SK-N-MC (cell line): ENCODE measurements around the gene CCDC57.

Experiments used
- DNase-seq: peaks from one replicate; pipeline ENCODE4 v3.0.0-alpha.2; 2011; ENCODE audit warnings: low read depth, low spot score
- H3K27ac ChIP-seq: fragments of 200-600 bp; sonication (generic); 2 replicates; pipeline ENCODE4 v1.5.1; 2016; ENCODE audit warnings: mixed run types
- H3K36me3 ChIP-seq: fragments of 200-600 bp; sonication (generic); 2 replicates; pipeline ENCODE4 v1.6.1; 2017; ENCODE audit warnings: antibody characterized with exemption, low read length, mixed read lengths; ENCODE audit not compliant: insufficient read depth
- H3K4me3 ChIP-seq: fragments of 200-600 bp; sonication (generic); 2 replicates; pipeline ENCODE4 v1.5.1; 2016
- H3K9ac ChIP-seq: fragments of 200-600 bp; sonication (generic); 2 replicates; pipeline ENCODE4 v1.8.0; 2017; ENCODE audit warnings: mixed run types, mixed read lengths; ENCODE audit not compliant: insufficient read length
- H3K9me3 ChIP-seq: fragments of 200-600 bp; sonication (generic); 2 replicates; pipeline ENCODE4 v1.6.1; 2017; ENCODE audit warnings: low read depth, mild to moderate bottlenecking, antibody characterized with exemption, low read length, moderate library complexity, mixed read lengths
- EZH2 ChIP-seq: fragments of 200-600 bp; sonication (generic); IDR thresholded peaks from one replicate; pipeline ENCODE4 v1.6.1; 2017; ENCODE audit warnings: antibody characterized with exemption
- FOXP2 ChIP-seq: optimal IDR thresholded peaks from 2 replicates; pipeline ENCODE3; 2011; ENCODE audit warnings: mild to moderate bottlenecking, moderate library complexity; ENCODE audit not compliant: insufficient read depth; ENCODE audit errors: extremely low read length, control extremely low read depth
- POLR2AphosphoS5 ChIP-seq: IDR thresholded peaks from 2 replicates; pipeline ENCODE4 v1.6.1; 2012; ENCODE audit warnings: mild to moderate bottlenecking, low read depth, low read length, borderline replicate concordance

Gene CCDC57

DNA sequence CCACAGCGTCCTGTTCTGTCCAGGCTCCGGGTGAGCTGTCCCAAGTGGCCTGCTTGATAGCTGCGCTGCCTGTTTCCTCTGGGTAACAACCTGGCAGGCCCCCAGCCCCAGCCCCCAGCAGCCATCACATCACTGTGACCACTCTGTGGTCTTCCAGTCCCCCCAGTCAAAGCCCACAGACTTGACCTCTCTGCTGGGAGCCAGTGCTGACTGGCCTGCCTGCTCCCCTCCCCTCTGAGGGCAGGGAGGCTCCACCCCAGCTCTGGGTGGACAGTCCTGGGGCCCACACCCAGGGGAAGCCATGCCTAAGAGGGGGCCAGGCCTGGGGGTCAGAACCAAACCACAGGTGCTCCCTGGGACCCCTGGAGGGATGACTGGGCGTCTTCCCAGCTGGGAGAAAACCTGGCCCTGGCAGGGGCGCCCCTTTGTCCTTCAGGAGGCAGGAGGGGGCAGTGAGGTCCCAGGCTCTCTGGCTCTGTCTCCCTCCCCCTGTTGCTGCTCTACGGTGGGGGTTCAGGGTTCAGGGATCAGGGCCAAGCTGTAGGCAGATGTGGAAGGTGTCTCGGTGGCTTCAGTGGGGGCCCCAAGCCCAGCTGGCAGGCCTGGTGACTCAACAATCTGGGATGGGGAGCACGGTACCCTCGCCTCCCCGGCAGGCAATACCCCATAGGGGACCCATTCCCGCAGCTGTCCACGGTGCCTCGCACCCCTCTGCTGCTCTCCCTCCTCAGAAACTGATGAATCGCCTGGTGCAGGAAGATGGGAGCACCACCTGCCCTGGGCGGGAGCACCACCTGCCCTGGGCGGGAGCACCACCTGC, 14.4 kb upstream of the CCDC57 start:
- H3K4me3 ChIP-seq, result no peak overlapping the region
- no peak for TF ChIP-seq EZH2
- no peak for TF ChIP-seq POLR2AphosphoS5
- TF ChIP-seq FOXP2, result no peak
- no peak for DNase-seq
- H3K9ac ChIP-seq, result no peak overlapping the region
- H3K9me3 ChIP-seq, result no peaks in the 10 kb centered on the region
- no peaks in the 10 kb centered on the region for H3K36me3 ChIP-seq
- H3K27ac ChIP-seq, result no peak overlapping the region

DNA sequence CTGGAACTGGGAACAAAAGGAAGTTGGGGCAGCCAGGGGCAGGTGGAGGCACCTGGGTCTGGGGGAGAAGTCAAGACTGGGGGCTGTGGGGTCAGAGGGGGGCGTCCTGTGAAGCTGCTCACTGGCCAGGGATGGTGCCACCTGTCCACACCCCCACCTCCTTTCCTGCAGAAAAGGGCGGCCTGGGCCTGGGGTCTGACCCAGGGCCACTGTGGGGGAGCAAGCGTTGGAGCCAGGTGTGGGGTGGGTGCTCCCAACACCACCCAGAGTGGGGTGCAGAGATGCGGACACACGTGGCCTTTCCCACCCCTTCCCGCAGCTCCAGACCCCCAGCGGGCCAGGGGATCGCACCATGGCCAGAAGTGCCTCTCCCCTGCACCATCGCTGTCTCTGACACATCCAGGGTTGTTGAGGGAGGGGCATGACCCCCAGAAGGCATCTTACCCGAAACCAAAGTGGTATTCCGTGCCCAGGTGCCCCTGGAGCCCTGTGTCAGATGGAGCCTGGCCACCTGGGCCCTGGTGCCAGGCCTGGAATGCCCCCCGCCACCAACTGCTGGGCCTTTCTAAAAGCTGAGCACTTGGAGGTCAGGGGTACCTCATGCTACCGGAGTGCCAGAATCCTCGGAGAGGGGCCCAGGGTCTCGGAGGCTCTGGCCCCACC, 13.6 kb upstream of the CCDC57 start:
- no peaks in the 10 kb centered on the region for H3K9me3 ChIP-seq

DNA sequence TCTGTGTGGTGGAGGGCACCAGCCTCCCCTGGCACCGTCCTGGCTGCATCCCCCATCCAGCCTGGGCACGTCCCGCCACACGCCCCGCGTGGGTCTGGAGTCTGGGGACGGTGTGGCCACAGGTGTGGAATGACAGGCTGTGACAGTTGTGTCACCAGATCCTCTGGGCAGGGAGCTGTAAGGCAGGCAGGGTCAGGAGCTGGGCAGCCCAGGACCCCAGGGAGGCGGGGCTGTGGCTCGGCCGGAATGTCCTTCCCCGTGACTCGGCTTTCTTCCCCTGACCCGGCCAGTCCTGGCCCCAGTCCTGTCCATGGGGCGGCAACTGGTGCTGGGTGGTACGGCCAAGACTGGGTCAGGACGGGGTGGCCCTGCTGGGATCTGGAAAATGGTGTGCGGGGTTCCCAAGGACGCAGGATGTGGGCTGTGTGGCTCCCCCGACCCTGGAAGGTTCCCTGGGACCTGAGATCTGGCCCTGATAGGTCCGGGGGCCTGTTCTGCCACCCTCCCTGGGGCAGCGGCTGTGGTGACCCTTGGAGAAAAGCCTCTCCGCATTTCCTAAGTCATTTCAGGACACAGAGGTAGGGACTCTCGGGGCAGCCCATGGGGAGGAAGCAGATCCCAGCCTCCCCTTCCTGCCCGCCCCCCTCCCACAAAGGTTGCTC, 12.9 kb upstream of the CCDC57 start:
- Histone ChIP-seq H3K36me3 (no peaks in the 10 kb centered on the region), H3K9me3 (no peaks in the 10 kb centered on the region), H3K27ac (no peak overlapping the region), H3K4me3 (no peak overlapping the region), H3K9ac (no peak overlapping the region)
- no peak for DNase-seq
- TF ChIP-seq POLR2AphosphoS5 (no peak), FOXP2 (no peak), EZH2 (no peak)

More for the DNA sequence above, 13.6 kb upstream of the CCDC57 start:
- TF ChIP-seq EZH2, result no peak
- no peak for TF ChIP-seq POLR2AphosphoS5
- no peak for TF ChIP-seq FOXP2
- DNase-seq, result no peak
- no peak overlapping the region for H3K4me3 ChIP-seq
- H3K27ac ChIP-seq, result no peak overlapping the region
- no peak overlapping the region for H3K9ac ChIP-seq
- H3K36me3 ChIP-seq, result no peaks in the 10 kb centered on the region

DNA sequence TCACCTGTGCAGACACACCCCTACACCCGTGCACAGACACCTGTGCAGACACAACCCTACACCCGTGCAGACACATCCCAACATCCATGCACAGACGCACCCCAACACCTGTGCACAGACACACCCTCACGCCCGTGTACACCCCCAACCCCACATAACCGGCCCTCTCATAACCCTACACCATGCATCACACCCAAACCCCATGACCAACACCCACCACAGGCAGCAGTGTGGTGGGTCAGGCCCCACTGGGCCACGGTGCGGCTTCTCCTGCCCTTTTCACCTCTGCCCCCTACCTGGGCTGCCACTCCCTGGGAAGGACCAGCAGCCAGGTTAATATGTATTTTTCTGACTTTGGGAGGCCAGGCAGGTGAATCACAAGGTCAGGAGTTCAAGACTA, 12.0 kb upstream of the CCDC57 start:
- H3K36me3 ChIP-seq, result no peaks in the 10 kb centered on the region
- no peak for TF ChIP-seq EZH2
- TF ChIP-seq FOXP2, result no peak
- no peak for TF ChIP-seq POLR2AphosphoS5
- no peak for DNase-seq
- no peaks in the 10 kb centered on the region for H3K9me3 ChIP-seq
- H3K27ac ChIP-seq, result no peak overlapping the region
- H3K4me3 ChIP-seq, result no peak overlapping the region
- no peak overlapping the region for H3K9ac ChIP-seq

DNA sequence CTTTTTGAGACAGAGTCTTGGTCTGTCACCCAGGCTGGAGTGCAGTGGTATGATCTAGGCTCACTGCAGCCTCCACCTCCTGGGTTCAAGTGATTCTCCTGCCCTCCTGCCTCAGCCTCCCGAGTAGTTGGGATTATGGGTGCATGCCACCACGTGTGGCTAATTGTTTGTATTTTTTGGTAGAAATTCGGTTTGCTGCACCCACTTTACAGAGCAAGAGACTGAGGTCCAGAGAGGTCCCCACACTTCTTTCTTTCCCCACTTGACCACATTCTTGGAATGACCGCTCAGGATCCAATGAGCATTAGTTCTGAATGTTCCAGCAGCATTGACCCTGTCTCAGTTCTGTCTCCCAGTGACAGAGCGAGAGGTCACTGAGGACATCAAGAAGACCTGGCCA, 10.9 kb upstream of the CCDC57 start:
- Histone ChIP-seq H3K9ac (no peak overlapping the region), H3K36me3 (no peaks in the 10 kb centered on the region), H3K9me3 (no peaks in the 10 kb centered on the region), H3K27ac (no peak overlapping the region), H3K4me3 (no peak overlapping the region)
- no peak for DNase-seq
- TF ChIP-seq POLR2AphosphoS5 (no peak), EZH2 (no peak), FOXP2 (no peak)

DNA sequence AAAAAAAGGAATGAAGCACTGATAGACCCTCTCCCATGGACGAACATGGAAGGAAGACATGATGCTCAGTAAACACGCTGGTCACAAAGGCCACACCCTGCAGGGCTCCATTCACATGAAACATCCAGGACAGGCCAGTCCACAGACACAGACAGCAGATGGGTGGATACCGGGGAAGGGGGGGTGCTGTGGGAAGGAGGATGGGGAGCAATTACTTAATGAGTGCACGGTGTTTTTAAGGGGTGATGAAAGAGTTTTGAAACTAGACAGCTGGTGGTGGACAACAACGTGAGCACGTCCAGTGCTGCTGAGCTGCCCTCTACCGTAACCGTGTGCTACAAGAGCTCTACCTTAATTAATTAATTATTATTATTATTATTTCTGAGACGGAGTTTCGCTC, 10.2 kb upstream of the CCDC57 start:
- no peak for DNase-seq
- Histone ChIP-seq H3K9me3 (no peaks in the 10 kb centered on the region), H3K4me3 (no peak overlapping the region), H3K9ac (no peak overlapping the region), H3K36me3 (no peaks in the 10 kb centered on the region), H3K27ac (no peak overlapping the region)
- no peak for TF ChIP-seq FOXP2
- TF ChIP-seq POLR2AphosphoS5, result no peak
- no peak for TF ChIP-seq EZH2

DNA sequence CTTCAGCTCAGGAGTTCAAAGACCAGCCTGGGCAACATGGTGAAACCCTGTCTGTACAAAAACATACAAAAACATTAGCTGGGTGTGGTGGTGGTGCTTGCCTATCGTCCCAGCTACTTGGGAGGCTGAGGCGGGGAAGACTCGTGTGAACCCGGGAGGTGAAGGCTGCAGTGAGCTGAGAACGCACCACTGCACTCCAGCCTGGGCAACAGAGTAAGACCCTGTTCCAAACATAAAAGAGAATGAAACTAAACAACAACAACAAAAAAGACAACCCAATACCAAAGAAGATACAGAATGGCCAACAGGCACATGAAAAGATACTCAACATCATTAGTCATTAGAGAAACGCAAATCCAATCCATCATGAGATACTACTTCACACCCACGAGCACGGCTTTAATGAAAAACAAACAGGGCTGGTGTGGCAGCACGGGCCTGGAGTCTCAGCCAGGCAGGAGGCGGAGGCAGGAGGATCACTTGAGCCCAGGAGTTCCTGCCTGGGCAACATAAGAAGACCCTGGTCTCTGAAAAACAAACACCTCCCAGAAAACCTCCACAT, 8.8 kb upstream of the CCDC57 start:
- Histone ChIP-seq H3K36me3 (no peaks in the 10 kb centered on the region), H3K9ac (no peak overlapping the region), H3K4me3 (no peak overlapping the region), H3K27ac (no peak overlapping the region), H3K9me3 (no peaks in the 10 kb centered on the region)
- TF ChIP-seq EZH2, result no peak
- no peak for DNase-seq
